Gastrocnemius medialis (tissue), 4 donors: ENCODE results near the gene ABCC4. TPM values are rescaled to one million over a fixed set of nuclear protein-coding genes. Genes with fewer than 3 reads are reported as not detected.

Experiments
- ATAC-seq, 2 donors: fragments of 150-250 bp; one replicate each; pipeline ENCODE4 v1.9.1; 2016
- DNase-seq, 2 donors: peaks; one replicate each; pipeline ENCODE4 v3.0.0-alpha.2; 2019
- H3K27ac ChIP-seq, 4 donors: fragments of 200-600 bp; sonication (generic); 1 replicate in 1 of 4; 2 replicates in 3 of 4; pipeline ENCODE4 v1.5.1; 2016 to 2018; ENCODE audit warnings: mild to moderate bottlenecking in 2 of 4, moderate library complexity in 1 of 4
- H3K27me3 ChIP-seq, 3 donors: fragments of 200-600 bp; sonication (generic) in 2 of 3; 1 replicate in 1 of 3; 2 replicates in 2 of 3; pipeline versions ENCODE4 v1.5.1 to v1.6.0; 2016 to 2019; ENCODE audit warnings: mild to moderate bottlenecking in 1 of 3, moderate library complexity in 1 of 3
- H3K36me3 ChIP-seq, 2 donors: fragments of 200-600 bp; sonication (generic) in 1 of 2; one replicate each; pipeline ENCODE4 v1.5.1; 2017 to 2018
- H3K4me1 ChIP-seq, 2 donors: fragments of 200-600 bp; sonication (generic) in 1 of 2; one replicate each; pipeline ENCODE4 v1.5.1; 2016 to 2017; ENCODE audit warnings: mild to moderate bottlenecking in 2 of 2
- H3K4me3 ChIP-seq, 4 donors: fragments of 200-600 bp; sonication (generic) in 3 of 4; 1 replicate in 1 of 4; 2 replicates in 3 of 4; pipeline ENCODE4 v1.5.1; 2016 to 2019; ENCODE audit warnings: mild to moderate bottlenecking in 2 of 4
- H3K9me3 ChIP-seq, 3 donors: fragments of 200-600 bp; sonication (generic) in 2 of 3; 1 replicate in 1 of 3; 2 replicates in 2 of 3; pipeline ENCODE4 v1.5.1; 2016 to 2019
- CTCF ChIP-seq, 5 experiments: fragments of 450-650 bp in 3 of 5; fragments of 200-600 bp in 2 of 5; sonication (generic) in 2 of 5; IDR thresholded peaks in 4 of 5; conservative IDR thresholded peaks in 1 of 5; 1 replicate in 4 of 5; 2 replicates in 1 of 5; pipeline ENCODE4 v1.5.1; 2016 to 2019; ENCODE audit warnings: antibody characterized with exemption in 5 of 5, mild to moderate bottlenecking in 3 of 5, moderate library complexity in 3 of 5
- POLR2A ChIP-seq, 2 donors: fragments of 450-650 bp; IDR thresholded peaks; one replicate each; pipeline ENCODE4 v1.6.1; 2017; ENCODE audit warnings: antibody characterized with exemption in 2 of 2, mild to moderate bottlenecking in 2 of 2, moderate library complexity in 2 of 2
- in situ Hi-C, 4 donors: fragments of 200-750 bp; cut with MboI; loops; one replicate each; pipeline versions ENCODE4 v1.15.0 to v1.8.0; 2017; ENCODE audit warnings: low sequenced_read_pairs in 4 of 4
- intact Hi-C: fragments of 100-400 bp; cut with DNase I; formaldehyde crosslinking; loops from one replicate; pipeline ENCODE4 v1.15.1; 2023; ENCODE audit warnings: low total_unique reads
- total RNA-seq, 4 donors: library from RNA; depleted of rRNA; stranded (reverse); fragments of >200 nt; gene quantifications; one replicate each; pipeline versions ENCODE4 v1.1.0 to v1.2.3, GENCODE V29; 2016

Gene ABCC4
- total RNA-seq, 4 donors from 2014 or later: 5.4 to 16.2 (median 11.9) TPM

GRCh38 chr13:94974015-94974951 is 327.0 kb downstream of the ABCC4 start:
- DNase-seq: no peak
- intact Hi-C loops: no loop called here
- H3K4me3 ChIP-seq: no peak overlapping the region
- in situ Hi-C loops: no loop called here
- TF ChIP-seq POLR2A (IDR thresholded peaks at IDR 0.05): no peak
- TF ChIP-seq CTCF (IDR thresholded peaks at IDR 0.05 in 4 of 5, conservative IDR thresholded peaks at IDR 0.05 in 1 of 5): no peak
- ATAC-seq: no peak
- H3K27me3 ChIP-seq: peaks cover 9 to 16% (median 12%) of the 10 kb centered on the region in 3 donors
- no peaks in the 10 kb centered on the region for H3K36me3 ChIP-seq
- H3K4me1 ChIP-seq: no peaks in the 10 kb centered on the region
- H3K27ac ChIP-seq: no peak overlapping the region
- H3K9me3 ChIP-seq: no peaks in the 10 kb centered on the region

- DNase-seq (no peak), ATAC-seq (no peak)
- H3K27ac ChIP-seq: no peak overlapping the region
- TF ChIP-seq POLR2A (IDR thresholded peaks at IDR 0.05): no peak
- TF ChIP-seq CTCF (IDR thresholded peaks at IDR 0.05 in 4 of 5, conservative IDR thresholded peaks at IDR 0.05 in 1 of 5): no peak
- H3K36me3 ChIP-seq: no peaks in the 10 kb centered on the region
- peaks cover 5 to 6% of the 10 kb centered on the region in 2 donors for H3K4me1 ChIP-seq
- intact Hi-C loops: no loop called here
- no peaks in the 10 kb centered on the region for H3K9me3 ChIP-seq
- no peak overlapping the region for H3K4me3 ChIP-seq
- peaks cover 25 to 34% (median 29%) of the 10 kb centered on the region in 3 donors for H3K27me3 ChIP-seq
- in situ Hi-C loops: no loop called here
Observed at GRCh38 chr13:94972262-94972661, 329.0 kb downstream of the ABCC4 start.
